ENCODE data around the gene LBHD2. TPM values are rescaled to one million over a fixed set of nuclear protein-coding genes. Genes with fewer than 3 reads are reported as not detected.

LBHD2 gene
- total RNA-seq, 1 donor from 2014 or later, result not detected

GRCh38 chr14:103099081-103099732 is 15.2 kb downstream of the LBHD2 start:
- Mint-ChIP-seq H3K27me3 (ENCODE audit: low read depth, unreplicated experiment) (peaks cover 39% of the 10 kb centered on the region), H3K36me3 (ENCODE audit: low read depth, unreplicated experiment) (peaks cover 2% of the 10 kb centered on the region), H3K27ac (ENCODE audit: unreplicated experiment) (no peak overlapping the region), H3K4me1 (ENCODE audit: low read depth, unreplicated experiment) (peaks cover 2% of the 10 kb centered on the region), H3K4me3 (ENCODE audit: unreplicated experiment) (no peak overlapping the region), H3K9me3 (ENCODE audit: unreplicated experiment) (peaks cover 8% of the 10 kb centered on the region)
- H3K27me3 ChIP-seq (ENCODE audit: insufficient read depth, low read length), result peaks cover 47% of the 10 kb centered on the region
- no peak for DNase-seq (ENCODE audit: low read depth)
- H3K4me1 ChIP-seq (ENCODE audit: insufficient read depth, low read length), result no peaks in the 10 kb centered on the region
- no peak for TF ChIP-seq EZH2 (IDR thresholded peaks at IDR 0.05; ENCODE audit: insufficient read depth, low read length)
- no peak for TF ChIP-seq CTCF (IDR thresholded peaks at IDR 0.05; ENCODE audit: insufficient read depth, low read depth, low read length)
- H2AFZ ChIP-seq (ENCODE audit: low read depth, low read length), result no peak overlapping the region
- no peaks in the 10 kb centered on the region for H3K79me2 ChIP-seq (ENCODE audit: insufficient read depth, low read length)
- no peak overlapping the region for H3K4me3 ChIP-seq (ENCODE audit: insufficient read depth, low read depth, low read length)
- no peaks in the 10 kb centered on the region for H3K36me3 ChIP-seq (ENCODE audit: insufficient read depth, low read length)
- no peak overlapping the region for H3K4me2 ChIP-seq (ENCODE audit: low read length)
- no peak overlapping the region for H3K9ac ChIP-seq (ENCODE audit: low read length)
- no peaks in the 10 kb centered on the region for H4K20me1 ChIP-seq (ENCODE audit: insufficient read depth, low read length)
- H3K9me3 ChIP-seq (ENCODE audit: insufficient read depth, low read depth, low read length), result no peaks in the 10 kb centered on the region
- no peak overlapping the region for H3K27ac ChIP-seq (ENCODE audit: low read depth, low read length)
- no peak for FAIRE-seq

GRCh38 chr14:103099733-103100280 is 15.8 kb downstream of the LBHD2 start:
- Mint-ChIP-seq H3K27ac (ENCODE audit: unreplicated experiment) (no peak overlapping the region), H3K4me1 (ENCODE audit: low read depth, unreplicated experiment) (peaks cover 1% of the 10 kb centered on the region), H3K9me3 (ENCODE audit: unreplicated experiment) (peaks cover 8% of the 10 kb centered on the region), H3K36me3 (ENCODE audit: low read depth, unreplicated experiment) (peaks cover 2% of the 10 kb centered on the region), H3K27me3 (ENCODE audit: low read depth, unreplicated experiment) (peaks cover 37% of the 10 kb centered on the region), H3K4me3 (ENCODE audit: unreplicated experiment) (no peak overlapping the region)
- no peak overlapping the region for H3K27ac ChIP-seq (ENCODE audit: low read depth, low read length)
- H4K20me1 ChIP-seq (ENCODE audit: insufficient read depth, low read length), result no peaks in the 10 kb centered on the region
- H3K79me2 ChIP-seq (ENCODE audit: insufficient read depth, low read length), result no peaks in the 10 kb centered on the region
- H3K4me2 ChIP-seq (ENCODE audit: low read length), result no peak overlapping the region
- FAIRE-seq (no peak), DNase-seq (ENCODE audit: low read depth) (no peak)
- H3K4me3 ChIP-seq (ENCODE audit: insufficient read depth, low read depth, low read length), result no peak overlapping the region
- H2AFZ ChIP-seq (ENCODE audit: low read depth, low read length), result no peak overlapping the region
- no peaks in the 10 kb centered on the region for H3K9me3 ChIP-seq (ENCODE audit: insufficient read depth, low read depth, low read length)
- no peaks in the 10 kb centered on the region for H3K36me3 ChIP-seq (ENCODE audit: insufficient read depth, low read length)
- H3K27me3 ChIP-seq (ENCODE audit: insufficient read depth, low read length), result peaks cover 53% of the 10 kb centered on the region
- no peaks in the 10 kb centered on the region for H3K4me1 ChIP-seq (ENCODE audit: insufficient read depth, low read length)
- H3K9ac ChIP-seq (ENCODE audit: low read length), result no peak overlapping the region
- TF ChIP-seq CTCF (IDR thresholded peaks at IDR 0.05; ENCODE audit: insufficient read depth, low read depth, low read length) (no peak), EZH2 (IDR thresholded peaks at IDR 0.05; ENCODE audit: insufficient read depth, low read length) (no peak)

Measured in astrocyte (in vitro differentiated cells and primary cell).